SK-N-SH treated with all-trans-retinoic acid at 6 μM for 48 hours (cell line): ENCODE data around the gene SFXN5.

Source experiments
- BACH2 ChIP-seq: fragments of 250-450 bp; sonication (Bioruptor Pico); IDR thresholded peaks from 2 replicates; pipeline ENCODE4 v1.9.0; 2021; ENCODE audit warnings: mild to moderate bottlenecking, borderline replicate concordance
- ESRRG ChIP-seq: fragments of 250-450 bp; sonication (Bioruptor Pico); IDR thresholded peaks from 2 replicates; pipeline ENCODE4 v1.6.1; 2021; ENCODE audit warnings: mild to moderate bottlenecking
- ISL1 ChIP-seq: fragments of 250-450 bp; sonication (Bioruptor Pico); IDR thresholded peaks from 2 replicates; pipeline ENCODE4 v2.1.2; 2022; ENCODE audit warnings: mild to moderate bottlenecking, moderate library complexity
- SNAI2 ChIP-seq: fragments of 250-450 bp; sonication (Bioruptor Pico); IDR thresholded peaks from 2 replicates; pipeline ENCODE4 v1.5.0; 2020; ENCODE audit warnings: mild to moderate bottlenecking, moderate library complexity
- TOX ChIP-seq: fragments of 250-450 bp; sonication (Bioruptor Pico); IDR thresholded peaks from 2 replicates; pipeline ENCODE4 v1.8.0; 2021; ENCODE audit warnings: mild to moderate bottlenecking, moderate library complexity, borderline replicate concordance
- ZFP3 ChIP-seq: fragments of 250-450 bp; sonication (Bioruptor Pico); IDR thresholded peaks from 2 replicates; pipeline ENCODE4 v1.5.0; 2020; ENCODE audit warnings: mild to moderate bottlenecking, moderate library complexity
- TF ChIP-seq, protein P1 (sequence below): fragments of 250-450 bp; sonication (Bioruptor Pico); IDR thresholded peaks from 2 replicates; pipeline ENCODE4 v1.5.1; 2020; ENCODE audit warnings: low read depth, mild to moderate bottlenecking, moderate library complexity
- TF ChIP-seq, protein P2 (sequence below): fragments of 250-450 bp; sonication (Bioruptor Pico); IDR thresholded peaks from 2 replicates; pipeline ENCODE4 v1.8.0; 2020; ENCODE audit warnings: mild to moderate bottlenecking, moderate library complexity, borderline replicate concordance

DNA sequence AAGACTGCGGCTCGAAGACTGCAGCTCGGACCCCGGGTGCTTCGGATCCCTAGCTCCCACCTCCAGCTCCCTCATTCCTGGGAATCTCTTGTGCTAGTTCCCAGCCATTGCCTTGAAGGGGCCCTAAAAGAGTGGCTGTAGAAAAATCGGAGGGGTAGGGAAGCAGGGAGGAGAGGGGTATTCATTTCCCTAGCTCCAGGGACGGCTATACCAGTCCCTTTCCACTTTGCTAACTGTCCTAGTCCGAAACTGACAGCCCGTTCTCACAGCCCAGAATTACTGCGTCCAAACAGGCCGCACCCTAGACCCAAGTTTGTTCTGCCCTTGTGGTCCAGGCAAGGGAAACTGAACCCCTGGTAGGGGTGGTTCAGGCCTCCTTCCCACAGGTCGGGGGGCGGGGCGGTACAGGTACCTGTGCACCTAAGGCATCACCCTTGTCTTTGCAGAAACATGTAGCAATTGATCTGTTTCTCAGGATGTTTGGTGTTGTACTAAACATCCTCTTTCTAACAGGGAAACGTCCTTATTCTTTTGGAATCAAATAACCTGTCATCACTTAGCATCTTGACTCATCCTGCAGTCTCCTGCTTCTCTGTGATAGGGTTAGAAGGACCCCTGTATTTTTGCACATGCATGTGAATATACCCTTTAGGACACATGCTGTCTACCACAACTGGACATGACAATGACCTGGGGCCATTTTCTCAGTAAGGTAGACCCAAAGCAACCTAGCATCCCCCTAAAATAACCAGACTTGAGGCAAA is 150.2 kb downstream of the SFXN5 start:
- TF ChIP-seq ZFP3 (no peak), TOX (no peak), ISL1 (CRISPR knock-in tag) (no peak), BACH2 (CRISPR knock-in tag) (no peak), ESRRG (CRISPR knock-in tag) (no peak), SNAI2 (CRISPR knock-in tag) (no peak)
- TF ChIP-seq, protein P1, sequence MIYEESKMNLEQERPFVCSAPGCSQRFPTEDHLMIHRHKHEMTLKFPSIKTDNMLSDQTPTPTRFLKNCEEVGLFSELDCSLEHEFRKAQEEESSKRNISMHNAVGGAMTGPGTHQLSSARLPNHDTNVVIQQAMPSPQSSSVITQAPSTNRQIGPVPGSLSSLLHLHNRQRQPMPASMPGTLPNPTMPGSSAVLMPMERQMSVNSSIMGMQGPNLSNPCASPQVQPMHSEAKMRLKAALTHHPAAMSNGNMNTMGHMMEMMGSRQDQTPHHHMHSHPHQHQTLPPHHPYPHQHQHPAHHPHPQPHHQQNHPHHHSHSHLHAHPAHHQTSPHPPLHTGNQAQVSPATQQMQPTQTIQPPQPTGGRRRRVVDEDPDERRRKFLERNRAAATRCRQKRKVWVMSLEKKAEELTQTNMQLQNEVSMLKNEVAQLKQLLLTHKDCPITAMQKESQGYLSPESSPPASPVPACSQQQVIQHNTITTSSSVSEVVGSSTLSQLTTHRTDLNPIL, result no peak
- TF ChIP-seq, protein P2, sequence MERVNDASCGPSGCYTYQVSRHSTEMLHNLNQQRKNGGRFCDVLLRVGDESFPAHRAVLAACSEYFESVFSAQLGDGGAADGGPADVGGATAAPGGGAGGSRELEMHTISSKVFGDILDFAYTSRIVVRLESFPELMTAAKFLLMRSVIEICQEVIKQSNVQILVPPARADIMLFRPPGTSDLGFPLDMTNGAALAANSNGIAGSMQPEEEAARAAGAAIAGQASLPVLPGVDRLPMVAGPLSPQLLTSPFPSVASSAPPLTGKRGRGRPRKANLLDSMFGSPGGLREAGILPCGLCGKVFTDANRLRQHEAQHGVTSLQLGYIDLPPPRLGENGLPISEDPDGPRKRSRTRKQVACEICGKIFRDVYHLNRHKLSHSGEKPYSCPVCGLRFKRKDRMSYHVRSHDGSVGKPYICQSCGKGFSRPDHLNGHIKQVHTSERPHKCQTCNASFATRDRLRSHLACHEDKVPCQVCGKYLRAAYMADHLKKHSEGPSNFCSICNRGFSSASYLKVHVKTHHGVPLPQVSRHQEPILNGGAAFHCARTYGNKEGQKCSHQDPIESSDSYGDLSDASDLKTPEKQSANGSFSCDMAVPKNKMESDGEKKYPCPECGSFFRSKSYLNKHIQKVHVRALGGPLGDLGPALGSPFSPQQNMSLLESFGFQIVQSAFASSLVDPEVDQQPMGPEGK (CRISPR knock-in tag), result no peak
